Raji (cell line): ENCODE results near the gene USF2.

Experiments used
- POLR2A ChIP-seq: IDR thresholded peaks from 2 replicates; pipeline ENCODE4 v1.6.1; 2011; ENCODE audit warnings: low read depth, low read length, control low read depth; ENCODE audit not compliant: insufficient read depth

USF2 gene

GRCh38 chr19:35257113-35257461 is 11.7 kb upstream of the USF2 start:
- TF ChIP-seq POLR2A: no peak

- no peak for TF ChIP-seq POLR2A
Observed at GRCh38 chr19:35260694-35261304, 8.0 kb upstream of the USF2 start.

- peak; percentile 27; the same call in 1 of the 2 replicates for TF ChIP-seq POLR2A
Observed at GRCh38 chr19:35261356-35262100, 7.2 kb upstream of the USF2 start.

- TF ChIP-seq POLR2A: peak; percentile 17; the same call in 1 of the 2 replicates
Observed at GRCh38 chr19:35262101-35262761, 6.5 kb upstream of the USF2 start.

DNA sequence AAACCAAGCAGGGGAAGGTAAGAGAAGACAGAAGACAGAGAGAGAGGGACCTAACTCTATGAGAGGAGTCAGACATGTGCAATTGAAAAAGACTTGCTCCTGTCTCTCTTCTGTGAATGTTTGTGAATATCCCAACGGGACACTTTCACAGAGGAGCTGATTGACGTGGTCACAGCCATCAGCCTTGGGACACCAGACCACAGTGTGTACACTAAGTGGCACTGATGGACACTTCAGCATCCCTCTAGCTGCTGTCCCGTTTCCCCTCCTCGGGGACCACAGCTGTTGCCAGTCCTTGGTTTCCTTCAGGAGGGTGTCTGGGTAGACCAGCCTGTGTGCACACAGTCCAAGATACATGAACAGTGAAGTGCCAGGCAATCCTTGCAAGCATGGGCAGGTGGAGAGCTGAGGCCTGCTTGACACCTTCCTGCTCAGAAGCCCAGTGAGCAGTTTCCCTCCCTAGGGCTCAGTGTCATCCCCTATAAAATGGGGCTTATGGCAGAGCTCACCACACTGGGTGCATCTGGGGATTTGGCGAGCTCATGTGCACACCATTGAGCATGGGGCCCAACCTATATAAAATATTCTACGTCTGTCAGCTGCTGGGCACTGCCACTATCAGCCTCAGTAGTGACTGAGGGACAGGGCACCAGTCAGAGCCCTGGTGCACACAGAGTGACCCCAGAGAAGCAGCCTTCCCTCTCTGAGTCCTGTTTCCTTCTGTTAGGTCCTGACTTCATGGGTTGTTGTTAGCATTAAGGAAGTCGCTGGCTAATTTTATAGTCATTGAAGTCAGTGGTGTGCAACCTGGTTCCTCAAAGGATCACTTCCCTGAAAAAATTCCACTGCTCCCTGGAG is 4.3 kb upstream of the USF2 start:
- TF ChIP-seq POLR2A: 0 out of 2 replicates have a peak, but pooled peaks have one; percentile 12

DNA sequence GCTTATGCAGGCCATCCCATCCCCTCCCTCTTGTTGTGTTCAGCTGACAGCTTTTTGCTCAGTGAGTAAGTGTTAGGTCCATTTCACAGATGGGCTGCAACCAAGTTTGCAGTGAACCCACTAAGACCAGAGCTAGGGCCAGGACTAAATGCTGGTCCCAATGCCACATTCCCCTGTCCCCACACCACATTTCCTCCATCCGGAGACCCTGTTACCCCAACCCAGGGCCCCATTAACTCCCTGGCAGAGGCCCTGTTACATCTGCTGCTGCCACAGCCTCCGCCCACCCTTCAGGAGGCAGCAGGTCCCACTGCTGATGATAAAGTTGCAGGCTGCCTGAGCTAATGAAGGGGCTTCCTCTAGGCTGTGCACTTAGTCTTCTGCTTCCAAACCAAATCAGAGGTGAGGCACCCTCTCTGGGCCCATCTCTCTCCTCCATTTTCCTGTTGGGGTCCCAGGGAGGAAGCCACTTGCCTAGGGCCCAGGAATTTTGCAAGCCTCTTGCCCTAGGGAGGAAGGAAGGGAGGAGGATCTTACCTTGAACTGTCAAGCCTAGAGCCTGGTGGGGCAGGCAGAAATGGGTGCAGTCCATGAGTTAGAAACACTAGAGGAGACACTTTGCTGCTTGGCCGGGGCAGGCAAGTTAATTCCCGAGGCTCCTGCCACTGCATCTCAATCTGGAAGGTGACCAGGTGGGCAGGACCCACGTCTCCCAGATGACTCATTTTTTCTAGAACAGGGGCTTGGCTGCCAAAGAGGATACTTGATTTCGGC is 3.4 kb upstream of the USF2 start:
- 0 out of 2 replicates have a peak, but pooled peaks have one; percentile 12 for TF ChIP-seq POLR2A

DNA sequence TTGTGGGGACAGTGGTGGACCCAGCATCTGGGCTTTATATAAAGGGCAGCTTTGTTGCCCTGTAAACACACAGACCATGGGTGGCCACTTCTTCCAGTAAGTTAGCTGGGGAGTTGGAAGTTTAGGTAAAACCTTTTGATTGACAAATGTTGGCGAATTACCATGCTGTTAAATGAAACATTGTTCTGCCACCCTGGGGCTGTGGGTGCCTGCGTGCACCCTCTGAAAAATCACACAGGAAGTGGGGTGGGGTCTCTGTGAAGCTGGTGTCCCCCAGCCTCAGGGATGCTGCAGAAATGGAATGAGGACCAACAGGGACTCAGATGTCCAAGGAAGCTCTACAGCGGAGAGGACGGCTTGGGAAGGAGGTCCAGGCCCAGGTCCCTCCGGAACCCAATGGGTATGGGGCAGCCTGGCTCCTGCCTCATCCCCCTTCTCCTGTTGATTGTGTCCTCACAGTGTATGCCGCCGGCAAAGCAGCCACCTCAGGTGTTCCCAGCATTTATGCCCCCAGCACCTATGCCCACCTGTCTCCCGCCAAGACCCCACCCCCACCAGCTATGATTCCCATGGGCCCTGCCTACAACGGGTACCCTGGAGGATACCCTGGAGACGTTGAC is 2.8 kb upstream of the USF2 start:
- TF ChIP-seq POLR2A: peak; percentile 1; the same call in 1 of the 2 replicates

GRCh38 chr19:35266520-35267352 is 2.0 kb upstream of the USF2 start:
- peak; percentile 6; the same call in 1 of the 2 replicates for TF ChIP-seq POLR2A

DNA sequence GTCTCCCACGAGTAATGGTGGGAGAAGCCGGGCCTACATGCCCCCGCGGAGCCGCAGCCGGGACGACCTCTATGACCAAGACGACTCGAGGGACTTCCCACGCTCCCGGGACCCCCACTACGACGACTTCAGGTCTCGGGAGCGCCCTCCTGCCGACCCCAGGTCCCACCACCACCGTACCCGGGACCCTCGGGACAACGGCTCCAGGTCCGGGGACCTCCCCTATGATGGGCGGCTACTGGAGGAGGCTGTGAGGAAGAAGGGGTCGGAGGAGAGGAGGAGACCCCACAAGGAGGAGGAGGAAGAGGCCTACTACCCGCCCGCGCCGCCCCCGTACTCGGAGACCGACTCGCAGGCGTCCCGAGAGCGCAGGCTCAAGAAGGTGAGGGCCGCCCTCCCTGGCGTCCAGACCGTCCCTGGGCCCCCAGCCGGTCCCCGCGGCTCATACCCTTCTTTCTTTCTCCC is 1.4 kb upstream of the USF2 start:
- TF ChIP-seq POLR2A: no peak

DNA sequence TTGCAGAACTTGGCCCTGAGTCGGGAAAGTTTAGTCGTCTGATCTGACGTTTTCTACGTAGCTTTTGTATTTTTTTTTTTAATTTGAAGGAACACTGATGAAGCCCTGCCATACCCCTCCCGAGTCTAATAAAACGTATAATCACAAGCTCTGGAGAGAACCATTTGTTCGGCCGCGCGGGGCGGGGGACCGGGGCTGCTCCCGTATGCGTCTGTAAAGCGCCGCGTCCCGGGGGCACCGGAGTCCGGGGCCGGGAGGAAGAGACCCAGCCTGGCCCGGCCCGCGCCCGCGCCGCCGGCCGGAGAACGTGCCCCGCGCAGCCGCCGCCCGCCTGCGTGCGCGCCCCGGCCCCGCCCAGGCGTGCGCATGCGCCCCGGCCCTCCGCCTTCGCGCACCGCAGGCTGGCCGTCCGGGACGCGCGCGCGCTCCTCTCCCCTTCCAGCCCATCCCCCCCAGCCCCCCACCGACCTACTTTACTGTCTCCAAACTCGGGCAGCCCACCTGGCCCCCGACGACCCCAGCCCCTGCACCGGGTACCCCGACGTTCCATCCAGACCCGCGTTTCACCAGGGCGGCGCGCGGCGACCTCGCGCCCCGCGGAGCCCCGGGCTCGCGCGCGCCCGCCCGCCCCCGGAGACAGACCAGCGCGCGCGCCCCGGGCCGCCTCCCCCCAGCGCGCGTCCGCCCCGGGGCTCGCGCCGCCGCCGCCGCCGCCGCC is 785 bp upstream of the USF2 start:
- TF ChIP-seq POLR2A: peak; percentile 60

DNA sequence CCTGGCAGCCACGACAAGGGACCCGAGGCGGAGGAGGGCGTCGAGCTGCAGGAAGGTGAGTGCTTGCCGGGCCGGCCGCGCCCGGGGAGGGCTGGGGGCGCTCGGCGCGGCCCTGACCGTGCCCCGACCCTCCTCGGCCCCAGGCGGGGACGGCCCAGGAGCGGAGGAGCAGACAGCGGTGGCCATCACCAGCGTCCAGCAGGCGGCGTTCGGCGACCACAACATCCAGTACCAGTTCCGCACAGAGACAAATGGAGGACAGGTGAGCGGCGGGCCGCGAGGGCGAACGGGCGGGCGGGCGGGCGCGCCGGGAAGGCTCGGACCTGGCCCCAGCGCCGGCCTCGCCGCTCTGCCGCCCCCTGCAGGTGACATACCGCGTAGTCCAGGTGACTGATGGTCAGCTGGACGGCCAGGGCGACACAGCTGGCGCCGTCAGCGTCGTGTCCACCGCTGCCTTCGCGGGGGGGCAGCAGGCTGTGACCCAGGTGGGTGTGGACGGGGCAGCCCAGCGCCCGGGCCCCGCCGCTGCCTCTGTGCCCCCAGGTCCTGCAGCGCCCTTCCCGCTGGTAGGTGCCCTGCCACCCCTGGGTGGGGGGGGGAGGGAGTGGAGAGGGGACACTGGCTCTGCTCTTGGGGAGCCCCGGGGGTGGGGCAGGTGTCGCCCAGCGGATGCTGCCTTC is 816 bp downstream of the USF2 start:
- peak; percentile 44; the same call in 1 of the 2 replicates for TF ChIP-seq POLR2A

DNA sequence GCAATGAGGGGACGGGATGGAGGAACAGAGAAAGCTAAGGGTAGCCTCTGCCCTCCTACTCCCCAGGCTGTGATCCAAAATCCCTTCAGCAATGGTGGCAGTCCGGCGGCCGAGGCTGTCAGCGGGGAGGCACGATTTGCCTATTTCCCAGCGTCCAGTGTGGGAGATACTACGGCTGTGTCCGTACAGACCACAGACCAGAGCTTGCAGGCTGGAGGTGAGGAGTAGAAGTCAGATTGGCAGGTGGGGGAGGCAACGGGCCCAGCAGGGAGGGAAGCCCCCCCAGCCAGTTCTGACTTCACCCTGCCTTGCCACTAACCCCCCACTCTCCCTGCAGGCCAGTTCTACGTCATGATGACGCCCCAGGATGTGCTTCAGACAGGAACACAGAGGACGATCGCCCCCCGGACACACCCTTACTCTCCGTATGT is 1.6 kb downstream of the USF2 start:
- no peak for TF ChIP-seq POLR2A
